A673 (cell line): ENCODE results near the gene LRRC71.

Experiments
- EZH2 ChIP-seq: fragments of 200-600 bp; sonication (generic); IDR thresholded peaks from 2 replicates; pipeline ENCODE4 v1.6.1; 2017; ENCODE audit warnings: borderline replicate concordance, low read depth, mild to moderate bottlenecking, mixed read lengths, antibody characterized with exemption, low read length; ENCODE audit not compliant: poor library complexity, severe bottlenecking
- TF ChIP-seq, protein P1 (sequence below): fragments of 300-800, 200-600 bp; sonication (generic); conservative IDR thresholded peaks from 2 replicates; pipeline ENCODE4 v1.5.1; 2017; ENCODE audit warnings: low read depth, mild to moderate bottlenecking, antibody characterized with exemption, low read length, moderate library complexity, mixed read lengths

DNA sequence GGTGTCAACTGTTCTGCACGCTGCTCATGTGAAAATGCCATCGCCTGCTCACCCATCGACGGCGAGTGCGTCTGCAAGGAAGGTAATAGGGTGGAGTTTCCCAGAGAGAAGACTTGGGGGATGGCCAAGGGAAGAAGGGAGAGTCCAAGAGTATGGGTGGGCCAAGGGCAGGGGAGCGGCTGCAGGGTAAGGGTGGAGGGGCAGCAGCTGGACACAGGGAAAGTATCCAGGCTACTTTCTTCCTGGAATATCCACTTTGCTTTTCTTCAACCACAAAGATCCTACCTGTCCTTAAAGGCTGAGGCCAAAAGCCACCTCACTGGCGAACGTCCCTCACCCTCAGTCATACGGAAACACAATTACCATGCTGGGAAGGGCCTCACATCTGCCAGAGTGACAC lies 11.5 kb upstream of the LRRC71 start:
- TF ChIP-seq, protein P1, sequence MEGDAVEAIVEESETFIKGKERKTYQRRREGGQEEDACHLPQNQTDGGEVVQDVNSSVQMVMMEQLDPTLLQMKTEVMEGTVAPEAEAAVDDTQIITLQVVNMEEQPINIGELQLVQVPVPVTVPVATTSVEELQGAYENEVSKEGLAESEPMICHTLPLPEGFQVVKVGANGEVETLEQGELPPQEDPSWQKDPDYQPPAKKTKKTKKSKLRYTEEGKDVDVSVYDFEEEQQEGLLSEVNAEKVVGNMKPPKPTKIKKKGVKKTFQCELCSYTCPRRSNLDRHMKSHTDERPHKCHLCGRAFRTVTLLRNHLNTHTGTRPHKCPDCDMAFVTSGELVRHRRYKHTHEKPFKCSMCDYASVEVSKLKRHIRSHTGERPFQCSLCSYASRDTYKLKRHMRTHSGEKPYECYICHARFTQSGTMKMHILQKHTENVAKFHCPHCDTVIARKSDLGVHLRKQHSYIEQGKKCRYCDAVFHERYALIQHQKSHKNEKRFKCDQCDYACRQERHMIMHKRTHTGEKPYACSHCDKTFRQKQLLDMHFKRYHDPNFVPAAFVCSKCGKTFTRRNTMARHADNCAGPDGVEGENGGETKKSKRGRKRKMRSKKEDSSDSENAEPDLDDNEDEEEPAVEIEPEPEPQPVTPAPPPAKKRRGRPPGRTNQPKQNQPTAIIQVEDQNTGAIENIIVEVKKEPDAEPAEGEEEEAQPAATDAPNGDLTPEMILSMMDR: no peak
- no peak for TF ChIP-seq EZH2
